GM12874 (cell line): ENCODE data around the gene IL17RD.

ENCODE experiments used
- CTCF ChIP-seq: IDR thresholded peaks from 2 replicates; pipeline ENCODE4 v1.5.1; 2011; ENCODE audit warnings: low read depth, mild to moderate bottlenecking, control low read depth, low read length, moderate library complexity; ENCODE audit not compliant: insufficient read depth

IL17RD gene

GRCh38 chr3:57164657-57165573, at the start of gene IL17RD:
Gene IL17RD (minus strand): TSS chr3:57165353. CDS start chr3:57165286, 67 bp downstream.
- TF ChIP-seq CTCF, result no peak

- TF ChIP-seq CTCF, result no peak
Measured at GRCh38 chr3:57206423-57206822, 41.3 kb upstream of the IL17RD start.

GRCh38 chr3:57199895-57200297, 34.7 kb upstream of the IL17RD start, which contains the start of gene HESX1:
Gene HESX1 (minus strand): TSS chr3:57199978. CDS start chr3:57199918, 60 bp downstream.
- TF ChIP-seq CTCF, result no peak

DNA sequence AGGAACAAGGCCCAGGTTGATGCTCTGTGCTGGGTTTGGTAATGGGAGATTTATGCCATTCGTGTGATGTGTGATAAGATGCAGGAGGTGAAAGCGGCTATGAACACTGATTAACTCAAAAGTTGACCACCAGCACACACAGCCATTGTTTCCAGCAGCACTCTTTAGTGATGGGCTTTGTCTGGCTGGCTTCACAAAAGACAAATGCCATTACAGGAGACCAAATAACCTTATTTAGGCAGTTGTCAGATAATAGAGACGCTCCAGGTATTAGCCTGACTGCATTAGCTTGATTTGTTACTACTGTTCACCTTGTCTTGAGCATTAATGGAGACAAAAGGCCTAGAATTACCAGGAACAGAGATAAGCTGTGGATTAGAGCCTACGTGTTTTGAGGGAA, 29.5 kb upstream of the IL17RD start:
- TF ChIP-seq CTCF, result no peak

- TF ChIP-seq CTCF, result no peak
Measured at GRCh38 chr3:57192028-57192427, 26.9 kb upstream of the IL17RD start.

DNA sequence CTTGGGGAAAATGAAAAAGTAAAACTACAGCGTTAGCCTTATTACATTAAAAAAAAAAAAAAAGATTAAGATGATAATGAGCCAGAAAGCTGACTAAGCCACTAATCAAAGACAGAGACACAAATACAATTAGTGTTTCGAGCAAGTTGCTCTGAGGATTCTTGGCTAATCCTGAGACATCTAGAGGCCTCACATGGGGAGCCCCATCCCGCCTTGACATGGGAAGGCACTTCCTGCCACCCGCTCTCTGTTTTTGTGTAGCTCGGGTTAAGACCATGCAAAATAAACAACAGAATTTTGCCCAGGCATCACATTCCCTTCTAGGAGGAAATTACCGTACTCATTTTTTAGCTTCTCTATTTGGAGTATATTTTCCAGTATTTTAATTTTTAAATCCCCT, 19.4 kb upstream of the IL17RD start:
- no peak for TF ChIP-seq CTCF

DNA sequence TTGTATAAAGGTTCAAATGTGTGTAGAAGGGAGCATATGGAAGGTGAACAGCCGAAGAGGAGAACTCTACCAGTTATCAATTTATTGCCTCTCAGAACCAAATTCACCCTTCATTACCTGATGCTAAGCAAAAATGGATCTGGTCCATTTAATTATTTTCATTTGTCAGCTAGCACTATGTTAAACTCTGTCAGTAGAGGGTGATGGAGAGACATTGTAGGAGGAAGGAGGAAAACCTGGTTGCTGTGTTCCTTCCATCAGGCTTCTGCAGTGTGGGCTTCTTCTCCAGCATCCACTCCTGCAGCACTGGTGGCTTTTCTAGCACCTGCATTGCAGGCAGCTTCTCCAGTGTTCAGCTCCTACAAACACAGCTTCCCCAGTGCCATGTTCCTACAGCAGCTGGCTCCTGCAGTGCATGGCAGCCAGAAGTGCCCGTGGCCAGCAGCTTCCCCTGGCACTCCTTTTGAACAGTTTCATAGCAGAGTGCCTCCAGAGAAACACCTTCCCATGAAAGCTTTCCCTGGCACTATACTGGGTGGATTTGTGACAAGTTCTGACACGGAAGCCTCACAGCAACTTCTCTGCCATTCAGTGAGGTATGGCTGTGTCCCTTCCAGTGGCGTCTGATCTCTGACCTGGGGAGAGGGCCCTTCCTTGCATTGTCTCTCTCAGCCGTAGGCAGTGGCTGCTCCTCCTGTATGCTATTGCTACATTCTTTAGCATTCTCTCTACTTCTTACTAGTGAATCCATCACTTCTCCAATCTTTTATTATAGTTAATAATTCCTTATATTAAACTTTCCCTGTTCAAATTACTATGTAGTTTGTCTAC, 14.6 kb upstream of the IL17RD start:
- peak; percentile 49; the same call in 1 of the 2 replicates for TF ChIP-seq CTCF
